HepG2 (cell line): ENCODE results near the gene POTEI. TPM values are rescaled to one million over a fixed set of nuclear protein-coding genes. Genes with fewer than 3 reads are reported as not detected.
"Not testable (repeated sequence)": the region's sequence is repeated elsewhere in the genome, so short reads cannot be mapped to it uniquely, and the experiment has no call there.

ENCODE experiments used
- ATAC-seq: fragments of 200-7000 bp; cut with Tn5 transposase; 3 replicates; pipeline ENCODE4 v1.9.1; 2020; ENCODE audit warnings: mild to moderate bottlenecking, moderate library complexity
- BruUV-seq: library from RNA; stranded (reverse); fragments of 400-500 nt; replicated peaks from 2 replicates; lab custom pipeline; 2021; lab: Mats Ljungman, UMichigan
- CTCF ChIA-PET: fragments of 300-600 bp; formaldehyde crosslinking; extraction: SDS; loops from one replicate; lab custom pipeline; 2021; ENCODE audit warnings: low total read pairs, inconsistent platforms, low intra/inter-chr PET ratio; lab: Yijun Ruan, JAX
- POLR2A ChIA-PET: fragments of 350-600 bp; sonication (Branson Sonifier 250); formaldehyde crosslinking; loops from one replicate; lab custom pipeline; 2020; ENCODE audit warnings: antibody characterized with exemption, inconsistent platforms; lab: Yijun Ruan, JAX
- DNase-seq: peaks from one replicate; pipeline ENCODE4 v3.0.0-alpha.2; 2015; ENCODE audit warnings: low spot score
- FAIRE-seq: peaks from 3 replicates; lab custom pipeline; 2011; peaks lifted over from hg19 to GRCh38; lab: Jason Lieb, UNC
- H2AFZ ChIP-seq: one replicate; pipeline ENCODE4 v1.6.1; 2011; ENCODE audit warnings: low read length, inconsistent platforms
- H3K27ac ChIP-seq: fragments of 300-600 bp; 3 replicates; pipeline ENCODE4 v1.8.0; 2011; ENCODE audit warnings: mixed run types, mild to moderate bottlenecking, mixed read lengths, low read length, inconsistent platforms; ENCODE audit not compliant: insufficient read depth; ENCODE audit errors: extremely low read length
- H3K27me3 ChIP-seq, 2 experiments: fragments of 200-600 bp in 1 of 2; 2 replicates in 1 of 2; 3 replicates in 1 of 2; pipeline versions ENCODE4 v1.6.0 to v1.8.0; 2011; ENCODE audit warnings: low read length in 2 of 2, mild to moderate bottlenecking in 2 of 2, moderate library complexity in 2 of 2, inconsistent platforms in 1 of 2; ENCODE audit not compliant: insufficient read depth in 2 of 2, control insufficient read depth in 1 of 2
- H3K36me3 ChIP-seq, 2 experiments: fragments of 200-600 bp in 1 of 2; replicated peaks in 1 of 2; 2 replicates in 1 of 2; 3 replicates in 1 of 2; pipeline versions ENCODE4 v1.5.1 to v1.8.0; 2011; ENCODE audit warnings: low read length in 2 of 2, inconsistent platforms in 1 of 2; ENCODE audit not compliant: insufficient read depth in 2 of 2, control insufficient read depth in 1 of 2
- H3K4me1 ChIP-seq: 2 replicates; pipeline ENCODE4 v1.5.1; 2012; ENCODE audit warnings: low read length, inconsistent platforms; ENCODE audit not compliant: insufficient read depth
- H3K4me2 ChIP-seq: 2 replicates; pipeline ENCODE4 v1.6.0; 2011; ENCODE audit warnings: low read depth, low read length, inconsistent platforms
- H3K4me3 ChIP-seq, 3 experiments: fragments of 200-600 bp in 1 of 3; sonication (generic), shearing (Covaris generic) in 1 of 3; replicated peaks in 1 of 3; 2 replicates each; pipeline ENCODE4 v1.5.1; 2011 to 2016; ENCODE audit warnings: low read length in 3 of 3, inconsistent platforms in 2 of 3, low read depth in 2 of 3, mild to moderate bottlenecking in 2 of 3, control low read depth in 1 of 3, mixed read lengths in 1 of 3; ENCODE audit not compliant: insufficient read depth in 1 of 3
- H3K79me2 ChIP-seq: one replicate; pipeline ENCODE4 v1.6.1; 2011; ENCODE audit warnings: low read length, inconsistent platforms; ENCODE audit not compliant: insufficient read depth
- H3K9ac ChIP-seq: 2 replicates; pipeline ENCODE4 v1.6.0; 2011; ENCODE audit warnings: mild to moderate bottlenecking, low read depth, low read length, inconsistent platforms; ENCODE audit not compliant: insufficient read depth
- H3K9me3 ChIP-seq: 2 replicates; pipeline ENCODE4 v1.5.1; 2012; ENCODE audit warnings: mild to moderate bottlenecking, low read length
- H4K20me1 ChIP-seq: 2 replicates; pipeline ENCODE4 v1.6.0; 2011; ENCODE audit warnings: inconsistent platforms, mild to moderate bottlenecking, low read length, moderate library complexity; ENCODE audit not compliant: insufficient read depth
- STAG1 ChIP-seq: sonication (generic); formaldehyde crosslinking; IDR thresholded peaks from 2 replicates; pipeline ENCODE4 v1.4.0; 2020; ENCODE audit warnings: missing genetic modification reagents
- WGBS: methylation state at CpG from one replicate; pipeline ENCODE4 v1.1.6; 2017; ENCODE audit warnings: low lambda C conversion rate; 5-methylcytosine and 5-hydroxymethylcytosine counted together
- in situ Hi-C: cut with HindIII; loops from 2 replicates; pipeline ENCODE4 v1.10.0; 2017; ENCODE audit warnings: low pct_unique_long_range_greater_than_20kb; ENCODE audit not compliant: extremely low pct_ligation_motif_present
- intact Hi-C: fragments of 100-400 bp; cut with micrococcal nuclease; formaldehyde crosslinking; loops from one replicate; pipeline ENCODE4 v1.10.0; 2022; ENCODE audit not compliant: unreplicated experiment
- polyA plus RNA-seq, 8 experiments: library from polyadenylated mRNA; depleted of rRNA in 3 of 8; stranded (reverse) in 7 of 8; unstranded in 1 of 8; fragments of >200 nt; fragmentation: Illumina TruSeq in 4 of 8; extraction: Trizol in 4 of 8; gene quantifications; 2 replicates each; pipeline versions ENCODE4 v1.2.1 to v1.2.3, GENCODE V29; 2011 to 2016; ENCODE audit warnings: low read depth in 4 of 8, missing spikeins in 1 of 8, mixed read lengths in 1 of 8; ENCODE audit not compliant: insufficient read depth in 1 of 8
- small RNA-seq, 3 experiments: library from RNA; depleted of rRNA; stranded (forward); fragments of <200 nt; gene quantifications; one replicate each; pipeline ENCODE3, GENCODE V24; 2012; ENCODE audit warnings: low read depth in 2 of 3, low replicate concordance in 1 of 3; ENCODE audit not compliant: insufficient read length in 3 of 3, insufficient read depth in 2 of 3
- total RNA-seq, 5 experiments: library from RNA; depleted of rRNA; stranded (reverse); fragments of >200 nt; fragmentation: Illumina TruSeq; extraction: Trizol; gene quantifications; 2 replicates each; pipeline ENCODE4 v1.2.3, GENCODE V29; 2016; ENCODE audit warnings: low read depth in 1 of 5

Gene POTEI
- total and polyA plus RNA-seq, 2 of the 13 experiments (the other 11 are each of a cell fraction or from before 2014, with no cell fraction given) = 0.29 to 1.5 TPM

- H3K36me3 ChIP-seq, H3K4me1 ChIP-seq, DNase-seq, H3K4me2 ChIP-seq, ATAC-seq, intact Hi-C loops, H3K27me3 ChIP-seq, H3K9me3 ChIP-seq, in situ Hi-C loops, CTCF ChIA-PET, H4K20me1 ChIP-seq, H3K4me3 ChIP-seq, H3K79me2 ChIP-seq, H3K9ac ChIP-seq, BruUV-seq, POLR2A ChIA-PET, H3K27ac ChIP-seq, H2AFZ ChIP-seq, FAIRE-seq: not testable (repeated sequence)
- WGBS = 2% methylated on average over 1 of the region's 1 CpG
Measured at GRCh38 chr2:130418845-130419244, 90.3 kb downstream of the POTEI start.

- BruUV-seq, H3K36me3 ChIP-seq, H2AFZ ChIP-seq, H4K20me1 ChIP-seq, H3K9ac ChIP-seq, intact Hi-C loops, H3K4me3 ChIP-seq, CTCF ChIA-PET, H3K9me3 ChIP-seq, ATAC-seq, POLR2A ChIA-PET, H3K27ac ChIP-seq, H3K27me3 ChIP-seq, H3K4me1 ChIP-seq, in situ Hi-C loops, DNase-seq, H3K4me2 ChIP-seq, H3K79me2 ChIP-seq, FAIRE-seq: not testable (repeated sequence)
- 0% methylated on average over 1 of the region's 1 CpG for WGBS
- TF ChIP-seq STAG1 (CRISPR knock-in tag) = peak; percentile 10; the same call in 1 of the 2 replicates
Measured at GRCh38 chr2:130416693-130417092, 92.4 kb downstream of the POTEI start.

Small RNA genes lying within 50 kb of the gene (small RNA-seq; reads per million reads assigned to genes)
- gene RF00017 (0 reads per million in 3 experiments), gene RNU6-473P (0 reads per million in 3 experiments)

Other genes starting within 250 kb of the POTEI start
- 142 and 153 TPM in 2 replicates for gene IMP4, start 166.4 kb downstream of the POTEI start, total RNA-seq (2016; rRNA removed; fragmentation: Illumina TruSeq; extraction: Trizol)
- gene IMP4, start 166.4 kb downstream of the POTEI start, polyA plus RNA-seq (2011; rRNA removed) = 158 and 167 TPM in 2 replicates
- 10.8 and 14.8 TPM in 2 replicates for gene PTPN18, start 153.3 kb downstream of the POTEI start, total RNA-seq (2016; rRNA removed; fragmentation: Illumina TruSeq; extraction: Trizol)
- 39.5 and 39.6 TPM in 2 replicates for gene PTPN18, start 153.3 kb downstream of the POTEI start, polyA plus RNA-seq (2011; rRNA removed)
- gene CFC1B, start 11.9 kb upstream of the POTEI start, total RNA-seq (2016; rRNA removed; fragmentation: Illumina TruSeq; extraction: Trizol) = not detected in 2 replicates
- not detected in 2 replicates for gene CFC1B, start 11.9 kb upstream of the POTEI start, polyA plus RNA-seq (2011; rRNA removed)
- not detected in 2 replicates for gene CFC1, start 90.2 kb upstream of the POTEI start, total RNA-seq (2016; rRNA removed; fragmentation: Illumina TruSeq; extraction: Trizol)
- not detected in 2 replicates for gene CFC1, start 90.2 kb upstream of the POTEI start, polyA plus RNA-seq (2011; rRNA removed)
- gene POTEJ, start 102.1 kb upstream of the POTEI start, total RNA-seq (2016; rRNA removed; fragmentation: Illumina TruSeq; extraction: Trizol) = 0.04 TPM in 1 of 2 replicates, not detected in the other
- gene POTEJ, start 102.1 kb upstream of the POTEI start, polyA plus RNA-seq (2011; rRNA removed) = not detected in 2 replicates
- not detected in 2 replicates for gene GPR148, start 219.7 kb upstream of the POTEI start, total RNA-seq (2016; rRNA removed; fragmentation: Illumina TruSeq; extraction: Trizol)
- not detected in 2 replicates for gene GPR148, start 219.7 kb upstream of the POTEI start, polyA plus RNA-seq (2011; rRNA removed)
- not detected in 2 replicates for gene AMER3, start 246.2 kb upstream of the POTEI start, total RNA-seq (2016; rRNA removed; fragmentation: Illumina TruSeq; extraction: Trizol)
- gene AMER3, start 246.2 kb upstream of the POTEI start, polyA plus RNA-seq (2011; rRNA removed) = not detected in 2 replicates